ENCODE measurements around the gene TSC22D1. TPM values are rescaled to one million over a fixed set of nuclear protein-coding genes. Genes with fewer than 3 reads are reported as not detected.
"Not testable (repeated sequence)": the region's sequence is repeated elsewhere in the genome, so short reads cannot be mapped to it uniquely, and the experiment has no call there.

Gene TSC22D1
- polyA plus RNA-seq, result 10 to 100 TPM; 24.6 to 61.6 (median 51.3) TPM

GRCh38 chr13:44575741-44576350, at the start of gene TSC22D1:
Gene TSC22D1, minus strand, starts transcription at chr13:44576330. Its CDS starts 256 bp downstream, at chr13:44576074.
- WGBS, 3 donors, result 0 to 1% (median 1%) methylated on average over 48 to 51 of the region's 51 CpGs
- H3K27ac ChIP-seq (ENCODE audit: low read depth, low read length), result peak within 1 kb of the TSS; percentile 83

DNA sequence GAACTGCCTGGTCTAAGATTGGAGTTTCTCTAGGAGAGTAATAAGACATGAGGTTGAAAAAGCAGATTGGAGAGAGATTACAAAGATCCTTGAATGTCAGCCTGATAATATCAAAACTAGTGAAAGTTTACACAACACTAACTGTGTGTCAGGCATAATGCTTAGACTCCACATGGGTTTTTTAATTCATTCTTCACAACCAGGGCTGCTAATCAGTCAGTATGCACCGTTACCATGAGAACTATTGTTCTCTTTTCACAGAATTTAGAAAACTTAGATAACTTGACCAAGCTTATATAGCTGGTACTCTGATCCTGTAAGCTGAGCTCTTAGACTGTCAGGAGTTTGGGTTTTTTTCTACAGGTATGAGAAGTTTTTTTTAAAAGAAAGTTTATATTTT, 46.6 kb upstream of the TSC22D1 start:
- H3K27ac ChIP-seq (ENCODE audit: low read depth, low read length), result no peak overlapping the region
- WGBS, 3 donors, result 70 to 90% (median 78%) methylated on average over 1 of the region's 1 CpG

- H3K27ac ChIP-seq (ENCODE audit: low read depth, low read length), result no peak overlapping the region
- WGBS, 3 donors, result 49 to 71% (median 59%) methylated on average over 1 of the region's 1 CpG
Measured at GRCh38 chr13:44622261-44622660, 46.1 kb upstream of the TSC22D1 start.

- no peak overlapping the region for H3K27ac ChIP-seq (ENCODE audit: low read depth, low read length)
Measured at GRCh38 chr13:44620057-44620456, 43.9 kb upstream of the TSC22D1 start.

GRCh38 chr13:44619651-44620050, 43.5 kb upstream of the TSC22D1 start:
- no peak overlapping the region for H3K27ac ChIP-seq (ENCODE audit: low read depth, low read length)
- WGBS, 3 donors, result 93 to 100% (median 98%) methylated on average over 1 of the region's 1 CpG

- 85 to 90% (median 86%) methylated on average over 1 of the region's 1 CpG for WGBS, 3 donors
- no peak overlapping the region for H3K27ac ChIP-seq (ENCODE audit: low read depth, low read length)
Measured at GRCh38 chr13:44618326-44618725, 42.2 kb upstream of the TSC22D1 start.

GRCh38 chr13:44617648-44618047, 41.5 kb upstream of the TSC22D1 start:
- H3K27ac ChIP-seq (ENCODE audit: low read depth, low read length), result no peak overlapping the region
- 73 to 92% (median 85%) methylated on average over 11 of the region's 11 CpGs for WGBS, 3 donors

GRCh38 chr13:44609137-44609536, 33.0 kb upstream of the TSC22D1 start:
- WGBS, 3 donors, result 92 to 98% (median 93%) methylated on average over 2 of the region's 2 CpGs
- H3K27ac ChIP-seq (ENCODE audit: low read depth, low read length), result no peak overlapping the region

DNA sequence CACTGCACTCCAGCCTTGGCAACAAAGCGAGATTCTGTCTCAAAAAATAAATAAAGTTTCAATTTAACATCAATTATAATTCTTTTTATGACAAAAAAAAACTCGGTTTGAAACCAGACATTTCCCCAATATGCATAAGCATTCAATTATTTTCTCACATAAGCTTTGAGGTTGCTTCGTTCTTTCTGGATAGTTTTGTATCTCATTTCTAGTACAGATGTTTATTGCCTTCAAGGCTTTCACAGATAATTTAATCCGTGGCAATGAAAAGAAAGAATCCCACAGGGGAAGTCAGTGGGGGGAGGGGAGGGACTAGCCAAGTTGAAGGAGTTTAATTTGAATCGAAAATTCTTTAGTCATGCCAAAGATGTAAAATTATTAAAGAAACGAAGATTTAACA, 29.6 kb upstream of the TSC22D1 start:
- 57 to 69% (median 63%) methylated on average over 6 of the region's 6 CpGs for WGBS, 3 donors
- H3K27ac ChIP-seq (ENCODE audit: low read depth, low read length), result no peak overlapping the region

DNA sequence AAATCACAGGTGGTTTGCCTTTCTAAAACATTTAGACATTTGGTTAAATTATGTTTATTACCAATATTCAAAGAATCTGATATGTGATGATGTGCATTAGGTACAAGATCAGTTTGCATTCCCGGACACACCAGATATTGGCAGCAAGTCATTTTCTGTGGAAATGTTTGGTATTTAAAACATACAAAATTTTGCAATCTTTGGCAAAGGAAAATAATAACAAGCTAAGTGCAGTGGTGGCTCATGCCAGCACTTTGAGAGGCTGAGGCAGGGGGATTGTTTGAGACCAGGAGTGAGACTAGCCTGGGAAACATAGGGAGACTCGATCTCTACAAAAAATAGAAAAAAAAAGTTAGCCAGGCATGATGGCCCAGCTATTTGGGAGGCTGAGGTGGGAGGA, 29.1 kb upstream of the TSC22D1 start:
- WGBS, 3 donors, result 57 to 63% (median 60%) methylated on average over 2 of the region's 2 CpGs
- H3K27ac ChIP-seq (ENCODE audit: low read depth, low read length), result no peak overlapping the region

GRCh38 chr13:44601586-44601985, 25.5 kb upstream of the TSC22D1 start:
- 46 to 80% (median 80%) methylated on average over 2 of the region's 2 CpGs for WGBS, 3 donors
- H3K27ac ChIP-seq (ENCODE audit: low read depth, low read length), result no peak overlapping the region

GRCh38 chr13:44593861-44594592, 17.9 kb upstream of the TSC22D1 start:
- H3K27ac ChIP-seq (ENCODE audit: low read depth, low read length), result not testable (repeated sequence)
- WGBS, 3 donors, result 92 to 95% (median 93%) methylated on average over 20 of the region's 20 CpGs

- WGBS, 3 donors, result 84 to 96% (median 94%) methylated on average over 6 of the region's 6 CpGs
- no peak overlapping the region for H3K27ac ChIP-seq (ENCODE audit: low read depth, low read length)
Measured at GRCh38 chr13:44592216-44592847, 16.2 kb upstream of the TSC22D1 start.

DNA sequence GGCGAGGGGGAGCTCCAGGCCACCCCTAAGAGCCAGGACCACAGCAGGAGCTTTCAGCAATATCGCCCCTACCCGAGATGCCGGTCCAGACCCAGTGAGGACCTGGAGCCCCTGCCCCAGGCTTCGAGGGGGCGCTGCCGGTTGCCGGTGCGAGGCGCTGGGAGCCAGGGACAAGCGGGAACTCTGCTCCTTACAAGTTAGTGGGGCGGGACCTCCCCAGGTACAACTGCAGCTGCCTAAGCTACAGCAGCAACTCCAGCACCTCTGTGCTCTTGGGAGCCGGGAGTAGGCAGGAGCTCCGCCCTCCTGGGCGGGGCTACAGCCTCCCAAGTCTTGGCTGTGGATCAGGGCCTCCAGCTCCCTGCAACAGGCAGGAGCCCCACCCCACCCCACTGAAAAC, 15.2 kb upstream of the TSC22D1 start:
- WGBS, 3 donors, result 89 to 91% (median 90%) methylated on average over 15 of the region's 15 CpGs
- no peak overlapping the region for H3K27ac ChIP-seq (ENCODE audit: low read depth, low read length)

DNA sequence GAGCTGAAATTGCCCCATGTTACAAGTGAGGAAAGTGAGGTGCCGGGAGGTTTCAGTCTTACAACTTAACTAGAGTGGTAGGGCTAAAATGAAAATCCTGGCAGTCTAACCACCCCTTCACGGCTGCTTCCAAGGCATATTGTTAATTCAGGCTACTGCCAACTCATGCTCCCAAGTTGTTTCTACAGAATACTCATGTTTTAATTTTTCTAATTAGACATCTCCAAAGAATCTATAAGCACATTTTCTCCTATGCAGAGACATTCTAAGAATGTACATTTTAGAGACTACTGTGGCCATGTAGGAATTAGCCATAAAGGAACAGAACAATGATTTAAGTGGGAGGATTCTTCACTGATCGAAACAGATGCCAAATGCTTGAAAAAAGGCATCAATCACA, 7.0 kb upstream of the TSC22D1 start:
- 66 to 84% (median 83%) methylated on average over 3 of the region's 3 CpGs for whole genome bisulfite sequencing, 3 donors
- no peak overlapping the region for H3K27ac ChIP-seq (ENCODE audit: low read depth, low read length)

- no peak overlapping the region for H3K27ac ChIP-seq (ENCODE audit: low read depth, low read length)
- WGBS, 3 donors, result 0 to 4% (median 4%) methylated on average over 15 of the region's 15 CpGs
Measured at GRCh38 chr13:44578067-44578400, 1.9 kb upstream of the TSC22D1 start.

- WGBS, 3 donors, result 0 to 1% (median 1%) methylated on average over 44 to 94 of the region's 94 CpGs
- peak overlapping the region; percentile 83 for H3K27ac ChIP-seq (ENCODE audit: low read depth, low read length)
Measured at GRCh38 chr13:44577236-44578066, 1.3 kb upstream of the TSC22D1 start.

DNA sequence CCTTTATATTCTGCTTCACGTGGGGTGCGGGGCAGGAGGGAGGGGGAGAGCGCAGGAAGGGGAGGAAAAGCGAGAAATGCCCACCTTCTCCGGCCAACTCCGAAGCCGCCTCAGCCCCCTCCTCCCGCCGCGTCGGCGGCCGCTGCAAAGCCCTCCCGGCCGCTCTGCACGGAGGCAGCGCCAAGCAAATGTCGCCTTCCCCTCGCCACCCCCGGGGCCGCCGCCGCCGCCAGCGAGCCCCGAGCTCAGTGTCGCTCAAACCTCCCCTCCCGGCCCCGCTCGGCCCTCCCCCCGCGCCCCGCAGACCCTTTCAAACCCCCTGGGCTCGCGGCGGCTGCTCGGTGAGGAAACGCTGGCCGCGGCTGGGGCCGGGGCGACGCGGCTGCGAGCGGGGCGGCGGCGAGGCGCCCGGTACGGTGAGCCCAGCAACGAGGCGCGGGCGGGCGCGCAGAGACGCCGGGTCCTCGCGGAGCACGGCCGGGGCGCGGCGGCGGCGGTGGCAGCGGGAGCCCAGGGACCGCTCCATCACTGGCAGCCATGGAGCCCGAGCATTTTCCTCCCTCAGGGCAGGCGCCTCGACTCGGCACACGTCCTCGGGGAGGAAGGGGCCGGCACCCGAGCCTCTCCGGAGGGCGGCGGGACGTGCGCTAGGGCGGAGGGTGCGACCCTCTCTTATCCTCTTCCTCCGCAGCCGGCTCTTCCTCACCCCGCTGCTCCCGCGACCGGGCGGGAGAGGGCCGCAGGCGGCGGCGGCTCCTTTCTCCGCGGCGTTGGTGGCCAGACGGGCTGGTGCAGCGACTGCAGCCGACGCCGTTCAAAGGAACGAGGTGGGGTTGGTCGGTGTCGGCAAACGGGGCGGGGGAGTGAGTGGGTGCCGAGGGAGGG, 463 bp upstream of the TSC22D1 start:
- 1% methylated on average over 57 to 110 of the region's 111 CpGs for WGBS, 3 donors
- H3K27ac ChIP-seq (ENCODE audit: low read depth, low read length), result peak overlapping the region; percentile 83

Measured in adipose tissue (tissue), 3 donors.